GM12875 (cell line): ENCODE measurements around the gene PCGF3.
"Not testable (repeated sequence)": the region's sequence is repeated elsewhere in the genome, so short reads cannot be mapped to it uniquely, and the experiment has no call there.

Source experiments
- H3K4me3 ChIP-seq: one replicate; pipeline ENCODE4 v1.5.1; 2011; ENCODE audit warnings: low read depth, low read length, control low read depth
- TF ChIP-seq, protein P1 (sequence below): IDR thresholded peaks from 2 replicates; pipeline ENCODE4 v1.5.1; 2011; ENCODE audit warnings: low read depth, mild to moderate bottlenecking, control low read depth, inconsistent platforms, low read length, moderate library complexity, borderline replicate concordance; ENCODE audit not compliant: insufficient read depth

PCGF3 gene

DNA sequence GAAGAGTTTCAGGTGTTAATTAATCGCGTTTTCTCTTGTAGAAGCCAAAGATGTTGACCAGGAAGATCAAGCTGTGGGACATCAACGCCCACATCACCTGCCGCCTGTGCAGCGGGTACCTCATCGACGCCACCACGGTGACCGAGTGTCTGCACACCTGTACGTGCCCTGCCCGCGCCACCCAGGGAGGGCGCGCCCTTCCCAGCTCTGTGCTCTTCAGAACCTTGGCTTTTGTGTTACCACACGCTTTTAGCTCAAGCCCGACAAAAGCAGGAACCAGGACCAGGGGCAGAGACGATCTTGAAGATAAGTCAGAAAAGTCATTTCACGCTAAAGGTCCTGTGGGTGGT lies 28.0 kb downstream of the PCGF3 start:
- H3K4me3 ChIP-seq = no peak overlapping the region
- TF ChIP-seq, protein P1, sequence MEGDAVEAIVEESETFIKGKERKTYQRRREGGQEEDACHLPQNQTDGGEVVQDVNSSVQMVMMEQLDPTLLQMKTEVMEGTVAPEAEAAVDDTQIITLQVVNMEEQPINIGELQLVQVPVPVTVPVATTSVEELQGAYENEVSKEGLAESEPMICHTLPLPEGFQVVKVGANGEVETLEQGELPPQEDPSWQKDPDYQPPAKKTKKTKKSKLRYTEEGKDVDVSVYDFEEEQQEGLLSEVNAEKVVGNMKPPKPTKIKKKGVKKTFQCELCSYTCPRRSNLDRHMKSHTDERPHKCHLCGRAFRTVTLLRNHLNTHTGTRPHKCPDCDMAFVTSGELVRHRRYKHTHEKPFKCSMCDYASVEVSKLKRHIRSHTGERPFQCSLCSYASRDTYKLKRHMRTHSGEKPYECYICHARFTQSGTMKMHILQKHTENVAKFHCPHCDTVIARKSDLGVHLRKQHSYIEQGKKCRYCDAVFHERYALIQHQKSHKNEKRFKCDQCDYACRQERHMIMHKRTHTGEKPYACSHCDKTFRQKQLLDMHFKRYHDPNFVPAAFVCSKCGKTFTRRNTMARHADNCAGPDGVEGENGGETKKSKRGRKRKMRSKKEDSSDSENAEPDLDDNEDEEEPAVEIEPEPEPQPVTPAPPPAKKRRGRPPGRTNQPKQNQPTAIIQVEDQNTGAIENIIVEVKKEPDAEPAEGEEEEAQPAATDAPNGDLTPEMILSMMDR = no peak

DNA sequence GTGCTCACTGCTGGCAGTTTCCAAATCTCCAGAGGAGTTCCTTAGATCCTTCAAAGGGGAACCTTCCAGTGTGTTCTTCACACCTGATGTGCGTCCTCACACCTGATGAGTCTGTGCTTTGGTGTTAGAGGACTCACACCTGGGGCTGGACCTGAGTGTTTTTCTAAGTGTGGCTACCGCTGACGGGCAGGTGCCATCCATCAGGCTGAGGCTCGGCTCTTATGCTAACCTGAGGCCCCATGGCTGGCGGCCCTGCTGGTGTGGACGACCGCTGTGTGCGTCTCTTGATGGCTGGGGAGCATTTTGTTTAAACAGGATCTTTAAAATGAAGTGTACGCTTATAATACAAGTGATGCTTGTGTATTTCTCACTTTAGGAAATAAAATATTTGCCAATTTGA lies 28.4 kb downstream of the PCGF3 start:
- TF ChIP-seq, protein P1 = no peak

DNA sequence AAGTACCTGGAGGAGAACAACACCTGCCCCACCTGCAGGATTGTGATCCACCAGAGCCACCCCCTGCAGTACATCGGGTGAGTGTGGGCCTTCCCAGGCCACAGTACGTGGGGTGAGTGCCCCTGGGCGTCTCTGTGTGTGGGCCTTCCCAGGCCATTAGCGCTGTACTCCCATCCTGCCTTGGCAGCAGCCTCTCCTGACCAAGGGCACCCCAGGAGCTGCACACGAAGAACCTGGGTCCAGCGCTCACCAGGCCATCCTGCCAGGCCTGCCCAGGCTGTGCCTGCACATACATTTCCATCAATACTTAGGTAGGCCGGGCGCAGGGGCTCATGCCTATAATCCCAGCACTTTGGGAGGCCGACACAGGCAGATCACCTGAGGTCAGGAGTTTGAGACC lies 29.3 kb downstream of the PCGF3 start:
- TF ChIP-seq, protein P1 = no peak

More for the DNA sequence above, 28.4 kb downstream of the PCGF3 start:
- H3K4me3 ChIP-seq = no peak overlapping the region

DNA sequence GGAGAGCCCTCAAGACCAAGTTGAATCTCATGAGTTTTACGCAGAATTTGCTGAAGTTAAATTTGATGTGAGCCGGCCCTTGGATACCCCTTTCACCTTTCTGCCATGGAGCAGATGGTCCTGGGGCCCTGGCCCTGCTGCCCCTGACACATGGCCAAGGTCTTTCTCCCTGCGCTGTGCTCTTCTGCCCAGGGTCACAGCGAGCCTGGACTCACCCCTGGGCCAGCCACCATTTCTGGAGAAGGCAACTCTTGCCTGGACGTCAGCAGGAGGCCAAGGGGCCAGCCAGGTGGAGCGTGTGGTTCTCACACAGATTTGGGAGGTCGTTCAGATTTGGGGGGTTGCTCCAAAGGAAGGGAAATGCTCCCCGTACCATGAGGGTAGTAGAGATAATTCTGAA lies 30.0 kb downstream of the PCGF3 start:
- H3K4me3 ChIP-seq = no peak overlapping the region
- TF ChIP-seq, protein P1 = no peak

More for the DNA sequence above, 29.3 kb downstream of the PCGF3 start:
- H3K4me3 ChIP-seq = no peak overlapping the region

DNA sequence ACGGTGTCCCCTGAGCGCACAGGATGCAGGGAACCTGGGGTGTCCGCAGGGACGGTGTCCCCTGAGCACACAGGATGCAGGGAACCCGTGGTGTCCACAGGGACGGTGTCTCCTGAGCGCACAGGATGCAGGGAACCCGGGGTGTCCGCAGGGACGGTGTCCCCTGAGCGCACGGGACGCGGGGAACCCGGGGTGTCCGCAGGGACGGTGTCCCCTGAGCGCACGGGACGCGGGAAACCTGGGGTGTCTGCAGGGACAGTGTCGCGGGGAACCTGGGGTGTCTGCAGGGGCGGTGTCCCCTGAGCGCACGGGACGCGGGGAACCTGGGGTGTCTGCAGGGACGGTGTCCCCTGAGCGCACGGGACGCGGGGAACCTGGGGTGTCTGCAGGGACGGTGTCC lies 30.9 kb downstream of the PCGF3 start:
- not testable (repeated sequence) for H3K4me3 ChIP-seq

DNA sequence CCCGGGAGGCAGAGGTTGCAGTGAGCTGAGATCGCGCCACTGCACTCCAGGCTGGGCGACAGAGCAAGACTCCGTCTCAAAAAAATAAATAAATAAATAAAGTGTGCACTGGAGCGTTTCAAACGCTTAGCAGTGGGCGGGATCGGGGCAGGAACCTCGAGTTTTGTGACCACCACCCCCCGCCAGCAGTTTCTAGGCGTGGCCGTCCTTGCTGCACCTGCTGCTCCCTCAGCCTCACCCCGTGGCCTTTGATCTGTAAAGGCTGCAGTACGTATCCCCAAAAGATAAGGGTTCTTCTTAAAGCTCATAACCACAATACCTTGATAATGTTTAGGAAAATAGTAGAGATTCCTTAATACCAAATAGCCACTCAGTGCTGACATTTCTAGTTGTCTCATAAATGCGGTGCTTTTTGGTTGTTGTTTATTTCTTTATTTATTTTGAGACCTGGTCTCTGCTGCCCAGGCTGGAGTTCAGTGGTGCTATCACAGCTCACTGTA lies 33.2 kb downstream of the PCGF3 start:
- TF ChIP-seq, protein P1 = no peak
- no peak overlapping the region for H3K4me3 ChIP-seq

DNA sequence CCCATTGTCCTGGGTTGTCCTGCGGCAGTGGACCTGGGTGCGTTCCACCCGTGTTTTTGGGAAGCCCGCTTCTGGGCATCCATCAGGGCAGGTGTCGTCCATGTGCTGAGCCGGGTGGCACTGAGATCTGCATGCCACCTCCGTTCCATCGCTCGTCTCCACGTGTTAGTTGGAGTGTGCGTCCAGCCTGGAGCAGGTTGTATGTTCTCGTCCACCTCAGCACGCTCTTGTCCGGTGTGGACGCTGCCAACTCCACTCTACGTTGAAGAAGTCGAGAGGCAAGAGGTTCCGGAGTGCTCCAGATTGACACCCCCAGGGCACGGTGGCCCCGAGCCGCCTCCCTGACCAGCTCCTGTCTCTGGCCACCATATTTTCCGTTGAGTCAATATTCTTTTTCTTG lies 33.9 kb downstream of the PCGF3 start:
- TF ChIP-seq, protein P1 = no peak
- no peak overlapping the region for H3K4me3 ChIP-seq

DNA sequence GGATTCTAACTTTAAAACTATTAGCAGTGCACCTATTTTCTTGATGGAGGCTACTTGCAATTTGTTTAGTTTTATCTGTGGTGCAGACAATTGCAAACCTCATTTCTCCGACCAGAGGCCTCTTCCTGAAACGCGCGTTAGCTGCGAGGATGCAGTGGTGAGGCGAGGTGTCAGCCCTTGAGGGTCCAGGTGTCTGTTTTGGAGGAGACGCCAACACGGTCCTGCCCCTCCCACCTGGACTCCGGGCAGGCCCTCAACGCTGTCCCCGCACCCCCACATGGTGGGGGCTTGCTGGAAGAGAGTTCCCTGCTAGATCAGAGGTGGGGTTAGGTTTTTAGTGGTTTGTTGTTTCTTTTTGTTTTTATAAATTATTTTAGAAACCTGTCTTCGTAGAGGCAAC lies 34.4 kb downstream of the PCGF3 start:
- H3K4me3 ChIP-seq = no peak overlapping the region
- TF ChIP-seq, protein P1 = no peak
